B cell (primary cell): Measurements from ENCODE around the gene TPBGL.

Experiments
- EZH2 ChIP-seq: IDR thresholded peaks from 2 replicates; pipeline ENCODE4 v1.6.1; 2012; ENCODE audit warnings: borderline replicate concordance, low read depth, mild to moderate bottlenecking, moderate library complexity, low read length; ENCODE audit not compliant: insufficient read depth, poor library complexity, severe bottlenecking
- TF ChIP-seq, protein P1 (sequence below): fragments of 200-600 bp; IDR thresholded peaks from one replicate; pipeline ENCODE4 v1.8.0; 2022; ENCODE audit warnings: antibody characterized with exemption, mild to moderate bottlenecking

DNA sequence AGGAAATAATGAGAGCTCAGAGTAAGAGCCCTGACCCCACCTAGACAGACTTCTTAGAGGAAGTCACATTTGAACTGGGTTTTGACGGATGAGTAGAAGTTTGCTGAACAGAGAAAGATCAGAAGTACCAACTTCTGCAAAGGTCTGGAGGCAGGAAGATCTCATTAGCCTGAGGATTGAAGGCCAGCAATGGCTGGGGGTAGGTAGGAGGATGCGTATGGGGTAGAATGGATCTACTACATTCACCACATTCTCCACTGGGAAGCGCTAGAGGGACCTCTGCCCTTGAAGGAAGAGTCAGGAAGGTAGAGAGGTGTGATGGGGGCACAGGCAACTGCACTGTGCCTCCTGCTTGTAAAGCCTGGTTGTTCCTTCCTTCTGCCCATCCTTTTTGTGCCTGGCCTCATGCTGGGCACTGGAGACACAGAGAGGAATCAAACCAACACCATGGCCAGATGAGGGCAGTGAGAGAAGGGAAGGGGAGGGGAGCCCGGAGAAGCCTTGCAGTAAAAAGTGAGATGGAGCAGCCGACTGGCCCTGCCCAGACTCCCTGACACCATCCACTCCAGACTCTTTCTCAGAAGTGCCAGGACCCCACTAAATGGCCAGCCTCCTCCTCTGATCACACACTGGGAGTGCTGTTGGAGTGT is 4.9 kb downstream of the TPBGL start:
- TF ChIP-seq, protein P1, sequence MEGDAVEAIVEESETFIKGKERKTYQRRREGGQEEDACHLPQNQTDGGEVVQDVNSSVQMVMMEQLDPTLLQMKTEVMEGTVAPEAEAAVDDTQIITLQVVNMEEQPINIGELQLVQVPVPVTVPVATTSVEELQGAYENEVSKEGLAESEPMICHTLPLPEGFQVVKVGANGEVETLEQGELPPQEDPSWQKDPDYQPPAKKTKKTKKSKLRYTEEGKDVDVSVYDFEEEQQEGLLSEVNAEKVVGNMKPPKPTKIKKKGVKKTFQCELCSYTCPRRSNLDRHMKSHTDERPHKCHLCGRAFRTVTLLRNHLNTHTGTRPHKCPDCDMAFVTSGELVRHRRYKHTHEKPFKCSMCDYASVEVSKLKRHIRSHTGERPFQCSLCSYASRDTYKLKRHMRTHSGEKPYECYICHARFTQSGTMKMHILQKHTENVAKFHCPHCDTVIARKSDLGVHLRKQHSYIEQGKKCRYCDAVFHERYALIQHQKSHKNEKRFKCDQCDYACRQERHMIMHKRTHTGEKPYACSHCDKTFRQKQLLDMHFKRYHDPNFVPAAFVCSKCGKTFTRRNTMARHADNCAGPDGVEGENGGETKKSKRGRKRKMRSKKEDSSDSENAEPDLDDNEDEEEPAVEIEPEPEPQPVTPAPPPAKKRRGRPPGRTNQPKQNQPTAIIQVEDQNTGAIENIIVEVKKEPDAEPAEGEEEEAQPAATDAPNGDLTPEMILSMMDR, result no peak
- TF ChIP-seq EZH2, result no peak
